ENCODE measurements around the gene SRPX. TPM values are rescaled to one million over a fixed set of nuclear protein-coding genes. Genes with fewer than 3 reads are reported as not detected.

The SRPX gene
- total and polyA plus RNA-seq, 9 donors: 2.1 to 108 (median 18.1) TPM

- intact Hi-C loops (cut with DNase I): no loop called here
- 20 to 41% (median 29%) methylated on average over 2 of the region's 2 CpGs for WGBS, 3 donors
- DNase-seq: no peak
- no peaks in the 10 kb centered on the region for H3K9me3 ChIP-seq
- H3K36me3 ChIP-seq: no peaks in the 10 kb centered on the region
- no peak overlapping the region for H3K4me3 ChIP-seq
- no peaks in the 10 kb centered on the region for H3K4me1 ChIP-seq (ENCODE audit: insufficient read depth)
- H3K27ac ChIP-seq: no peak overlapping the region
- no peak for TF ChIP-seq POLR2A (IDR thresholded peaks at IDR 0.05)
- no peak for TF ChIP-seq CTCF (IDR thresholded peaks at IDR 0.05)
- TF ChIP-seq EP300 (IDR thresholded peaks at IDR 0.05): no peak
- no peaks in the 10 kb centered on the region for H3K27me3 ChIP-seq
Observed at GRCh38 chrX:38138157-38138891, 82.3 kb downstream of the SRPX start.

GRCh38 chrX:38129366-38129765 is 91.3 kb downstream of the SRPX start:
- Histone ChIP-seq H3K27me3 (no peaks in the 10 kb centered on the region), H3K4me3 (no peak overlapping the region), H3K27ac (no peak overlapping the region), H3K4me1 (ENCODE audit: insufficient read depth) (no peaks in the 10 kb centered on the region), H3K36me3 (no peaks in the 10 kb centered on the region), H3K9me3 (no peaks in the 10 kb centered on the region)
- no peak for TF ChIP-seq CTCF (IDR thresholded peaks at IDR 0.05)
- no peak for TF ChIP-seq POLR2A (IDR thresholded peaks at IDR 0.05)
- no peak for TF ChIP-seq EP300 (IDR thresholded peaks at IDR 0.05)
- DNase-seq: no peak
- intact Hi-C loops (cut with DNase I): loop anchor here in 1 of 4 donors (10.0 kb wide), 1 partner anchor 525 kb away; no protein-coding TSS in a partner anchor

DNA sequence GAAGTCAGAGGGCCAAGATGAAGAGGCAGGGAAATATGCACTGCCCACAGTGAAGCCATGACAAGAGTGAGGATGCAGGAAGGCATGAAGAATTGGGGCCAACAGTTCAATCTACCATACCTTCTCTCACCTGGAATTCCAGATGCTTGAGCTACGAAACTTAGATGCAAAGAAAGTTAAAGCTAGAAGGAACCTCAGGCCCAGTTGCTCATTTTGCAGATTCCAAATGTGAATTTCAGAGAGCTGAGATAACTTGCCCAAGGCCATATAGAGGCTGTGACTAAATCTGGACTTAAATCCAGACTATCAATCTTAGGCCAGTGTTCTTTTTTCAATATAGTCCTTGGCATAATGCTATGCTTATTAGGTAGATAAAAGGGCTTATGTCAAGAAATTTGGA is 92.7 kb downstream of the SRPX start:
- DNase-seq: no peak
- Histone ChIP-seq H3K27me3 (no peaks in the 10 kb centered on the region), H3K9me3 (no peaks in the 10 kb centered on the region), H3K27ac (no peak overlapping the region), H3K4me1 (ENCODE audit: insufficient read depth) (no peaks in the 10 kb centered on the region), H3K36me3 (no peaks in the 10 kb centered on the region), H3K4me3 (no peak overlapping the region)
- intact Hi-C loops (cut with DNase I): loop anchor here in 1 of 4 donors (10.0 kb wide), 1 partner anchor 527 kb away; no protein-coding TSS in a partner anchor
- WGBS, 3 donors: 77 to 86% (median 80%) methylated on average over 1 of the region's 1 CpG
- no peak for TF ChIP-seq POLR2A (IDR thresholded peaks at IDR 0.05)
- no peak for TF ChIP-seq CTCF (IDR thresholded peaks at IDR 0.05)
- no peak for TF ChIP-seq EP300 (IDR thresholded peaks at IDR 0.05)

- no peaks in the 10 kb centered on the region for H3K36me3 ChIP-seq
- H3K4me3 ChIP-seq: no peak overlapping the region
- WGBS, 3 donors: 73 to 82% (median 75%) methylated on average over 3 of the region's 3 CpGs
- H3K27me3 ChIP-seq: no peaks in the 10 kb centered on the region
- no peak overlapping the region for H3K27ac ChIP-seq
- DNase-seq: no peak
- intact Hi-C loops (cut with DNase I): loop anchor here in 1 of 4 donors (10.0 kb wide), 1 partner anchor 529 kb away; no protein-coding TSS in a partner anchor
- H3K9me3 ChIP-seq: no peaks in the 10 kb centered on the region
- H3K4me1 ChIP-seq (ENCODE audit: insufficient read depth): no peaks in the 10 kb centered on the region
- TF ChIP-seq POLR2A (IDR thresholded peaks at IDR 0.05) (no peak), CTCF (IDR thresholded peaks at IDR 0.05) (no peak), EP300 (IDR thresholded peaks at IDR 0.05) (no peak)
Observed at GRCh38 chrX:38126179-38126578, 94.5 kb downstream of the SRPX start.

Measured in ovary (tissue), 9 donors.